Naive B cell (primary cell): ENCODE results near the gene SLC44A5. TPM values are rescaled to one million over a fixed set of nuclear protein-coding genes. Genes with fewer than 3 reads are reported as not detected.
"Not testable (repeated sequence)": the region's sequence is repeated elsewhere in the genome, so short reads cannot be mapped to it uniquely, and the experiment has no call there.

Experiments
- ATAC-seq, 2 donors: fragments of 150-1000 bp; cut with Tn5 transposase; 2 replicates each; pipeline ENCODE4 v1.10.0; 2021; ENCODE audit warnings: low read depth in 2 of 2, mild to moderate bottlenecking in 2 of 2, moderate library complexity in 2 of 2
- DNase-seq: peaks from one replicate; pipeline ENCODE4 v3.0.0; 2022
- H3K27ac Mint-ChIP-seq, 6 donors: one replicate each; pipeline ENCODE4 v1.8.0; 2020 to 2022; ENCODE audit warnings: mild to moderate bottlenecking in 6 of 6, mixed read lengths in 6 of 6, moderate library complexity in 5 of 6, inconsistent platforms in 2 of 6
- H3K27me3 Mint-ChIP-seq, 3 donors: one replicate each; pipeline ENCODE4 v1.8.0; 2021 to 2022; ENCODE audit warnings: mixed read lengths in 3 of 3, mild to moderate bottlenecking in 1 of 3
- H3K36me3 Mint-ChIP-seq, 2 donors: one replicate each; pipeline ENCODE4 v1.8.0; 2020 to 2022; ENCODE audit warnings: mixed read lengths in 2 of 2, inconsistent platforms in 1 of 2, mild to moderate bottlenecking in 1 of 2
- H3K4me1 Mint-ChIP-seq, 3 donors: one replicate each; pipeline ENCODE4 v1.8.0; 2020 to 2022; ENCODE audit warnings: mixed read lengths in 3 of 3, inconsistent platforms in 1 of 3, mild to moderate bottlenecking in 1 of 3, moderate library complexity in 1 of 3
- H3K4me3 Mint-ChIP-seq, 8 donors: one replicate each; pipeline ENCODE4 v1.8.0; 2020 to 2022; ENCODE audit warnings: mild to moderate bottlenecking in 8 of 8, mixed read lengths in 8 of 8, moderate library complexity in 8 of 8, inconsistent platforms in 2 of 8
- H3K9me3 Mint-ChIP-seq, 7 donors: one replicate each; pipeline ENCODE4 v1.8.0; 2020 to 2022; ENCODE audit warnings: mixed read lengths in 7 of 7, mild to moderate bottlenecking in 5 of 7, inconsistent platforms in 2 of 7, moderate library complexity in 1 of 7
- polyA plus RNA-seq, 6 donors: library from polyadenylated mRNA; unstranded; fragments of 300-500 nt; fragmentation: Illumina TruSeq; gene quantifications; one replicate each; pipeline ENCODE4 v1.2.3, GENCODE V29; 2021; ENCODE audit warnings: low read depth in 6 of 6

The SLC44A5 gene
- polyA plus RNA-seq, 6 donors from 2014 or later: 0.17 to 2.9 (median 1.3) TPM; not detected in 1

- H3K27me3 Mint-ChIP-seq: no peaks in the 10 kb centered on the region
- H3K4me1 Mint-ChIP-seq: no peaks in the 10 kb centered on the region
- no peaks in the 10 kb centered on the region for H3K36me3 Mint-ChIP-seq
- DNase-seq: no peak
- no peak overlapping the region for H3K4me3 Mint-ChIP-seq
- H3K27ac Mint-ChIP-seq: no peak overlapping the region
- no peak for ATAC-seq
- peaks cover 0 to 4% (median 0%) of the 10 kb centered on the region in 7 donors for H3K9me3 Mint-ChIP-seq
Measured at GRCh38 chr1:75444220-75444619, 166.7 kb downstream of the SLC44A5 start.

- Mint-ChIP-seq H3K27ac (no peak overlapping the region), H3K4me3 (no peak overlapping the region), H3K4me1 (no peaks in the 10 kb centered on the region), H3K9me3 (peaks cover 0 to 4% (median 0%) of the 10 kb centered on the region in 7 donors), H3K36me3 (no peaks in the 10 kb centered on the region), H3K27me3 (no peaks in the 10 kb centered on the region)
- no peak for DNase-seq
- no peak for ATAC-seq
Measured at GRCh38 chr1:75440274-75440673, 170.6 kb downstream of the SLC44A5 start.

- no peak for ATAC-seq
- no peaks in the 10 kb centered on the region for H3K36me3 Mint-ChIP-seq
- no peaks in the 10 kb centered on the region for H3K4me1 Mint-ChIP-seq
- H3K4me3 Mint-ChIP-seq: no peak overlapping the region
- DNase-seq: no peak
- no peaks in the 10 kb centered on the region for H3K27me3 Mint-ChIP-seq
- peaks cover 0 to 3% (median 0%) of the 10 kb centered on the region in 7 donors for H3K9me3 Mint-ChIP-seq
- H3K27ac Mint-ChIP-seq: no peak overlapping the region
Measured at GRCh38 chr1:75438355-75438754, 172.6 kb downstream of the SLC44A5 start.

- no peak overlapping the region for H3K27ac Mint-ChIP-seq
- peaks cover 0 to 3% (median 0%) of the 10 kb centered on the region in 7 donors for H3K9me3 Mint-ChIP-seq
- no peak for DNase-seq
- H3K4me1 Mint-ChIP-seq: no peaks in the 10 kb centered on the region
- H3K27me3 Mint-ChIP-seq: no peaks in the 10 kb centered on the region
- no peaks in the 10 kb centered on the region for H3K36me3 Mint-ChIP-seq
- no peak overlapping the region for H3K4me3 Mint-ChIP-seq
- no peak for ATAC-seq
Measured at GRCh38 chr1:75431843-75432242, 179.1 kb downstream of the SLC44A5 start.

GRCh38 chr1:75430526-75430925 lies 180.4 kb downstream of the SLC44A5 start:
- ATAC-seq (no peak), DNase-seq (no peak)
- Mint-ChIP-seq H3K27me3 (no peaks in the 10 kb centered on the region), H3K4me1 (no peaks in the 10 kb centered on the region), H3K9me3 (peaks cover 0 to 3% (median 0%) of the 10 kb centered on the region in 7 donors), H3K4me3 (no peak overlapping the region), H3K27ac (no peak overlapping the region), H3K36me3 (no peaks in the 10 kb centered on the region)

- no peak overlapping the region for H3K4me3 Mint-ChIP-seq
- H3K27me3 Mint-ChIP-seq: no peaks in the 10 kb centered on the region
- H3K9me3 Mint-ChIP-seq: peaks cover 0 to 3% (median 0%) of the 10 kb centered on the region in 7 donors
- no peaks in the 10 kb centered on the region for H3K4me1 Mint-ChIP-seq
- H3K27ac Mint-ChIP-seq: no peak overlapping the region
- no peaks in the 10 kb centered on the region for H3K36me3 Mint-ChIP-seq
- no peak for DNase-seq
- ATAC-seq: no peak
Measured at GRCh38 chr1:75426688-75427087, 184.2 kb downstream of the SLC44A5 start.

GRCh38 chr1:75425001-75425650 lies 185.8 kb downstream of the SLC44A5 start:
- Mint-ChIP-seq H3K36me3 (no peaks in the 10 kb centered on the region), H3K9me3 (peaks cover 0 to 3% (median 0%) of the 10 kb centered on the region in 7 donors), H3K4me3 (no peak overlapping the region), H3K27ac (no peak overlapping the region), H3K4me1 (no peaks in the 10 kb centered on the region), H3K27me3 (no peaks in the 10 kb centered on the region)
- ATAC-seq (no peak), DNase-seq (no peak)

- no peaks in the 10 kb centered on the region for H3K27me3 Mint-ChIP-seq
- DNase-seq: no peak
- H3K9me3 Mint-ChIP-seq: peaks cover 0 to 3% (median 0%) of the 10 kb centered on the region in 7 donors
- no peaks in the 10 kb centered on the region for H3K4me1 Mint-ChIP-seq
- ATAC-seq: no peak
- H3K4me3 Mint-ChIP-seq: no peak overlapping the region
- H3K27ac Mint-ChIP-seq: no peak overlapping the region
- no peaks in the 10 kb centered on the region for H3K36me3 Mint-ChIP-seq
Measured at GRCh38 chr1:75423616-75424015, 187.3 kb downstream of the SLC44A5 start.

- no peaks in the 10 kb centered on the region for H3K27me3 Mint-ChIP-seq
- H3K4me3 Mint-ChIP-seq: no peak overlapping the region
- H3K27ac Mint-ChIP-seq: no peak overlapping the region
- DNase-seq: no peak
- H3K36me3 Mint-ChIP-seq: no peaks in the 10 kb centered on the region
- no peak for ATAC-seq
- no peaks in the 10 kb centered on the region for H3K4me1 Mint-ChIP-seq
- H3K9me3 Mint-ChIP-seq: peaks cover 0 to 3% (median 0%) of the 10 kb centered on the region in 7 donors
Measured at GRCh38 chr1:75423136-75423535, 187.8 kb downstream of the SLC44A5 start.

- no peaks in the 10 kb centered on the region for H3K27me3 Mint-ChIP-seq
- no peak overlapping the region for H3K4me3 Mint-ChIP-seq
- DNase-seq: no peak
- ATAC-seq: no peak
- no peaks in the 10 kb centered on the region for H3K4me1 Mint-ChIP-seq
- H3K36me3 Mint-ChIP-seq: no peaks in the 10 kb centered on the region
- no peak overlapping the region for H3K27ac Mint-ChIP-seq
- peaks cover 0 to 10% (median 7%) of the 10 kb centered on the region in 7 donors for H3K9me3 Mint-ChIP-seq
Measured at GRCh38 chr1:75421371-75421770, 189.5 kb downstream of the SLC44A5 start.

GRCh38 chr1:75415187-75415586 lies 195.7 kb downstream of the SLC44A5 start:
- ATAC-seq (no peak), DNase-seq (no peak)
- no peaks in the 10 kb centered on the region for H3K36me3 Mint-ChIP-seq
- no peaks in the 10 kb centered on the region for H3K4me1 Mint-ChIP-seq
- H3K9me3 Mint-ChIP-seq: peaks cover 0 to 11% (median 8%) of the 10 kb centered on the region in 7 donors
- H3K27me3 Mint-ChIP-seq: no peaks in the 10 kb centered on the region
- H3K4me3 Mint-ChIP-seq: no peak overlapping the region
- H3K27ac Mint-ChIP-seq: no peak overlapping the region

GRCh38 chr1:75412616-75413015 lies 198.3 kb downstream of the SLC44A5 start:
- no peak overlapping the region for H3K27ac Mint-ChIP-seq
- DNase-seq: no peak
- H3K4me1 Mint-ChIP-seq: no peaks in the 10 kb centered on the region

GRCh38 chr1:75404681-75405080 lies 206.2 kb downstream of the SLC44A5 start:
- H3K9me3 Mint-ChIP-seq: peaks cover 4 to 32% (median 21%) of the 10 kb centered on the region in 7 donors
- DNase-seq, H3K4me1 Mint-ChIP-seq, H3K36me3 Mint-ChIP-seq, ATAC-seq, H3K4me3 Mint-ChIP-seq, H3K27ac Mint-ChIP-seq, H3K27me3 Mint-ChIP-seq: not testable (repeated sequence)

More at GRCh38 chr1:75412616-75413015, 198.3 kb downstream of the SLC44A5 start:
- H3K27me3 Mint-ChIP-seq: no peaks in the 10 kb centered on the region
- no peak for ATAC-seq
- no peak overlapping the region for H3K4me3 Mint-ChIP-seq
- H3K36me3 Mint-ChIP-seq: no peaks in the 10 kb centered on the region
- peaks cover 0 to 15% (median 10%) of the 10 kb centered on the region in 7 donors for H3K9me3 Mint-ChIP-seq

GRCh38 chr1:75403147-75403646 lies 207.7 kb downstream of the SLC44A5 start:
- H3K9me3 Mint-ChIP-seq: peaks cover 4 to 32% (median 21%) of the 10 kb centered on the region in 7 donors
- not testable (repeated sequence) for H3K4me1 Mint-ChIP-seq, H3K27me3 Mint-ChIP-seq, DNase-seq, ATAC-seq, H3K27ac Mint-ChIP-seq, H3K4me3 Mint-ChIP-seq, H3K36me3 Mint-ChIP-seq
